GM12875 (cell line): ENCODE data around the gene CNTNAP2.
A peak's percentile ranks its signal among the peaks of the same experiment; 100 is the strongest.

Experiments
- H3K4me3 ChIP-seq: one replicate; pipeline ENCODE4 v1.5.1; 2011; ENCODE audit warnings: low read depth, low read length, control low read depth
- TF ChIP-seq, protein P1 (sequence below): IDR thresholded peaks from 2 replicates; pipeline ENCODE4 v1.5.1; 2011; ENCODE audit warnings: low read depth, mild to moderate bottlenecking, control low read depth, inconsistent platforms, low read length, moderate library complexity, borderline replicate concordance; ENCODE audit not compliant: insufficient read depth

The CNTNAP2 gene

GRCh38 chr7:148261523-148261922 lies 2144.9 kb downstream of the CNTNAP2 start:
- TF ChIP-seq, protein P1, sequence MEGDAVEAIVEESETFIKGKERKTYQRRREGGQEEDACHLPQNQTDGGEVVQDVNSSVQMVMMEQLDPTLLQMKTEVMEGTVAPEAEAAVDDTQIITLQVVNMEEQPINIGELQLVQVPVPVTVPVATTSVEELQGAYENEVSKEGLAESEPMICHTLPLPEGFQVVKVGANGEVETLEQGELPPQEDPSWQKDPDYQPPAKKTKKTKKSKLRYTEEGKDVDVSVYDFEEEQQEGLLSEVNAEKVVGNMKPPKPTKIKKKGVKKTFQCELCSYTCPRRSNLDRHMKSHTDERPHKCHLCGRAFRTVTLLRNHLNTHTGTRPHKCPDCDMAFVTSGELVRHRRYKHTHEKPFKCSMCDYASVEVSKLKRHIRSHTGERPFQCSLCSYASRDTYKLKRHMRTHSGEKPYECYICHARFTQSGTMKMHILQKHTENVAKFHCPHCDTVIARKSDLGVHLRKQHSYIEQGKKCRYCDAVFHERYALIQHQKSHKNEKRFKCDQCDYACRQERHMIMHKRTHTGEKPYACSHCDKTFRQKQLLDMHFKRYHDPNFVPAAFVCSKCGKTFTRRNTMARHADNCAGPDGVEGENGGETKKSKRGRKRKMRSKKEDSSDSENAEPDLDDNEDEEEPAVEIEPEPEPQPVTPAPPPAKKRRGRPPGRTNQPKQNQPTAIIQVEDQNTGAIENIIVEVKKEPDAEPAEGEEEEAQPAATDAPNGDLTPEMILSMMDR, result no peak
- H3K4me3 ChIP-seq, result no peak overlapping the region

GRCh38 chr7:148261996-148262688 lies 2145.5 kb downstream of the CNTNAP2 start:
- H3K4me3 ChIP-seq, result no peak overlapping the region
- TF ChIP-seq, protein P1, result no peak

DNA sequence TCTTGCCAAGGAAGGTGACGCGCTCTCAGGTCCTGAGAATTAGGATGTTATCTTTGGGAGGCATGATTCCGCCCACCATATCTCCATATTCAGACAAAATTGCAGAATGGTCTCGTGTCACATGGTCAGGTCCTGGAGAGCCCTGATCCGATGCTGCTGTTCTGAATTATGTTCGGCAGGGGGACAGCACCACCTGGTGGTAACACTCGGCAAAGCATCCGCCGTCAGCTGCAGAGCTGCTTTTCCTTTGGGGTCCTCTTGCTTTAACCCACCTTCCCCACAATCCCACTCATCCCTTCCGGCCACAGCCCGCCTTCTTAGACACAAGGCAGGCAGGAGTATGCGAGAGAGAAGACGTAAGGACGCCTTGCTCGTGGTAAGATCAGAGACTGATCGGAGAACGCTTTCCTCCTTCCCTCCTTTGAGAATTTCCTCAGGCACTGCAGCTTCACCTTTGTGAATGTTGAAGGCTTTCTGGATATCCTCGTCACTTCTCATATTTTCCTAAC lies 2146.2 kb downstream of the CNTNAP2 start:
- TF ChIP-seq, protein P1, result peak; percentile 96
- no peak overlapping the region for H3K4me3 ChIP-seq

DNA sequence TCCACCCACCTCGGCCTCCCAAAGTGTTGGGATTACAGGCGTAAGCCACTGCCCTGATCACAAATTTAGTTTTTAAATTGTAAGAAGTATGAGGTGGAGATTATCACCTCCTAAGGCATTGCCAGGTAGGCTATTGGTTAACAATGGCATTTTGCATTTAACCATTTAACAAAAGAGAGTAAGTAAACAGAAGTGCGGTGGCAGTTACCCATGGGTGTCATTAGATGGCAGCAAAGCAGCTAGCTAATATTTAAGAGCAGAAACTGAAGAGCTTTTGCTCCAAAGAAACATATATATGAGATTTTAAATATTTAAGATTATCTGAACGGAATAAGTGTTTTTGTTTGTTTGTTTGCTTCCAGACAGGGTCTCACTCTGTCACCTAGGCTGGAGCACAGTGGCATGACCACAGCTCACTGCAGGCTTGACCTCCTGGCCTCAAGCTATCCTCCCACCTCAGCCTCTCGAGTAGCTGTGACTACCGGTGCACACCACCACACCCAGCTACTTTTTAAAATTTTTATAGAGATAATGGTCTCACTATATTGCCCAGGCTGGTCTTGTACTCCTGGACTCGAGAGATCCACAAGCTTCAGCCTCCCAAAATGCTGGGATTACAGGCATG lies 2148.4 kb downstream of the CNTNAP2 start:
- H3K4me3 ChIP-seq, result no peak overlapping the region
- TF ChIP-seq, protein P1, result peak; percentile 58; the same call in 1 of the 2 replicates

DNA sequence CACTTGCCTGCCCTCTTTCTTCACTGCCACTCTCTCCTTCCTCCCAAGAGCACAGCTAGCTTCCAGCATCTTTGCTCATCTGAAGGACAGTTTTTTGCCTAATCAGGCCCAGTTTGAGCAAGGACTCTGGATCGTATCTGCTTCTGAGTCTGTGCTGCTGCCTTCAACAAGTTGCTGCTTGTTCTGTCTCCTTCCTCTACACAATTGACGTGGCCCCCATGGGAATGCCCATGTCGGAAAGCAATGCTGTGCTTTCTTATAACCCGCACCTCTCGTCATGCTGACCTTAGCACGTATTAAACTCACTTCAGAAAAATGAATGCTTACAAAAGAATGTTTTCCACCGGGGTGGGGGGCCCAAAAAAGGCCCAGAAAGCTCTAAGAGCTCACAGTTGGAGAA lies 2149.3 kb downstream of the CNTNAP2 start:
- TF ChIP-seq, protein P1, result no peak
- no peak overlapping the region for H3K4me3 ChIP-seq

DNA sequence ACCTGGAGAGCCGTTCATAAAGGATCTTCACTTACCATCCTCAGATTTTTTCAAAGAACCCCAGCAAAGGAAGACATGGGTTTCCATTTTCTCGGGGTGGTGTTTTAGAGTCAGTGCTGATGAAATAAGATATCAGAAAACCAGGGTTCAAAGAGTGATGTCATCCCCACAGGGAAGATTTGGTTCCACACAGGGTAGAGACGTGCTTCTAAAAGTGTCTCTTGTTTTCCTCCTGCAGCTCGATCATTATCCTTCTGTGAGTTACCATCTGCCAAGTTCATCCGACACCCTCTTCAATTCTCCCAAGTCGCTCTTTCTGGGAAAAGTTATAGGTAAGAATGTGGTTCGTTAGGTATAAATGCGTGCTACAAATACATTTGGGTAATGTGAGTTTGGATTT lies 2150.2 kb downstream of the CNTNAP2 start:
- no peak overlapping the region for H3K4me3 ChIP-seq
- TF ChIP-seq, protein P1, result no peak

DNA sequence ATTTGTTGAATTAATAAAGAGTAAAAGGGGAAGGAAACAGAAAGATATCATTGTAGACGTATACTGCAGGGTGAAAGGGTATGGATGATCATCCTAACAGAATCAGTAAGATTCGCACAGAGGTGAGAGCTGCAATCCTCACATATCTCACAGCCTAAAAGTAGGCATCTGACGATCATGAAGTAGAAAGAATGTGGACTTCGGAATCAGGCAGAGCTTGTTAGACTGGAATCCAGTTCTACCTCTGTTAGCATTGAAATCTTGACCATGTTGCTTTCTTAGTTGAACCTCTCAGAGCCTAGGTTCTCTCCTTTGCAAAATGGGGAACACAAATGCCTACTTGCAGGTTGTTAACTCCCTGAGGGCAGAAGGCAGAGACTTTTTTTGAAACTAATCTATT lies 2154.0 kb downstream of the CNTNAP2 start:
- H3K4me3 ChIP-seq, result no peak overlapping the region
- TF ChIP-seq, protein P1, result no peak
